GM19240 (cell line): Measurements from ENCODE around the gene CAPN14.

Experiments
- DNase-seq: peaks from one replicate; pipeline ENCODE4 v3.0.0; 2011; ENCODE audit warnings: low spot score; ENCODE audit not compliant: insufficient read length

Gene CAPN14

GRCh38 chr2:31147645-31148044 is 69.7 kb downstream of the CAPN14 start:
- DNase-seq, result no peak

GRCh38 chr2:31142110-31142509 is 75.2 kb downstream of the CAPN14 start:
- DNase-seq, result no peak

- DNase-seq, result no peak
Observed at GRCh38 chr2:31141443-31142085, 75.8 kb downstream of the CAPN14 start.

- no peak for DNase-seq
Observed at GRCh38 chr2:31140151-31140550, 77.2 kb downstream of the CAPN14 start.

GRCh38 chr2:31139671-31140070 is 77.6 kb downstream of the CAPN14 start:
- no peak for DNase-seq

- DNase-seq, result no peak
Observed at GRCh38 chr2:31138037-31138962, 79.0 kb downstream of the CAPN14 start, which contains the start of gene GALNT14. Gene GALNT14, minus strand, starts transcription at chr2:31138440. Its CDS starts 354 bp downstream, at chr2:31138086.

- no peak for DNase-seq
Observed at GRCh38 chr2:31137211-31138036, 79.9 kb downstream of the CAPN14 start.

GRCh38 chr2:31136732-31137131 is 80.6 kb downstream of the CAPN14 start:
- DNase-seq, result no peak

GRCh38 chr2:31136000-31136399 is 81.3 kb downstream of the CAPN14 start:
- no peak for DNase-seq

- no peak for DNase-seq
Observed at GRCh38 chr2:31134480-31134879, 82.8 kb downstream of the CAPN14 start.

- no peak for DNase-seq
Observed at GRCh38 chr2:31132786-31133185, 84.5 kb downstream of the CAPN14 start.

- no peak for DNase-seq
Observed at GRCh38 chr2:31131871-31132270, 85.4 kb downstream of the CAPN14 start.

GRCh38 chr2:31129375-31130171 is 87.7 kb downstream of the CAPN14 start:
- no peak for DNase-seq

- DNase-seq, result no peak
Observed at GRCh38 chr2:31127931-31128330, 89.4 kb downstream of the CAPN14 start.

- DNase-seq, result no peak
Observed at GRCh38 chr2:31125918-31126695, 91.2 kb downstream of the CAPN14 start.

- no peak for DNase-seq
Observed at GRCh38 chr2:31124904-31125303, 92.4 kb downstream of the CAPN14 start.
